Mucosa of gallbladder (tissue), 1 donor: ENCODE results near the gene SLC24A3. TPM values are rescaled to one million over a fixed set of nuclear protein-coding genes. Genes with fewer than 3 reads are reported as not detected.

ENCODE experiments used
- DNase-seq: peaks from one replicate; pipeline ENCODE4 v3.0.0-alpha.2; 2020; ENCODE audit warnings: low spot score
- total RNA-seq: library from RNA; stranded (reverse); gene quantifications from one replicate; pipeline ENCODE4 v1.2.1, GENCODE V29; 2021
- donor health status: DM: no; HTN: no; CAD: no.

SLC24A3 gene
- total RNA-seq, 1 donor from 2014 or later, result 19.9 TPM

DNA sequence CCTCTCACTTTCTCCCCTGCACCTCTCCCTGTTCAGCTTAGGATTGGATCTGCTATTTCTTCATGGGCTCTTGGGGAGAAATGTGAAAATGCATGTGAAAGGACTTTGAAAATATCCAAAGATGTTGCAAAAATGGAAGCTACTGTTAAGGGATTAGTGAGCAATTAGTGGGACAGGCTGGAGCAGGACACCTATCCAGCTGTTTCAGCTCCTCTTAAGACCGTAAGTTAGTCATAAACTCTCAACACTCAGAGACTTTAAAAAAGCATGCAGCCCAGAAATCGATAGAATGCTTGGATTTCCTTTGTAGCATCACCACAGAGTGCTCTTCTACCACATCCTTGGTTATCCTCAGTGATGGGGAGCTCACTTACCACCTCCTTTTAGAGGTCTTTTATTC is 88.7 kb downstream of the SLC24A3 start:
- DNase-seq, result no peak

DNA sequence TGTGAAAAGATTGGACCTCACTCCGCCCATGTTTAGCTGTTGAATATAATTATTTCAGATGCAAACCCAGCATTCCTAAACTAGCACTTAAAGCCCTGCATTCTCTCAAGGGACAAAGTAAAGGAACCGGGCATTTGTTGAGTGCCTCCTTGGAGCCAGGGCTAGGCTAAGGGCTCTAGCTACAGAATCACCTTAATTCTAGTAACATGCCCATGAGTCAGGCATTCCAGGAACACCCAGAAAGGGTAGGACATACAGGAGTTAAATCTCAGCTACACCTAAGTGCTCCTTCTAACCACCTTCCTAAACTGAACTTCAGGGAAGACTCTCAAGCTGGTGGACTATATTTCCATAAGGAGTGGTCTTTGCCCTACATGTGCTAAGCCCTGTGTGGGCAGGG is 89.4 kb downstream of the SLC24A3 start:
- DNase-seq, result no peak

- DNase-seq, result no peak
Measured at GRCh38 chr20:19302714-19303113, 90.3 kb downstream of the SLC24A3 start.

GRCh38 chr20:19304389-19304788 is 91.9 kb downstream of the SLC24A3 start:
- no peak for DNase-seq

GRCh38 chr20:19304886-19305415 is 92.5 kb downstream of the SLC24A3 start:
- no peak for DNase-seq

- DNase-seq, result no peak
Measured at GRCh38 chr20:19308146-19308545, 95.7 kb downstream of the SLC24A3 start.

DNA sequence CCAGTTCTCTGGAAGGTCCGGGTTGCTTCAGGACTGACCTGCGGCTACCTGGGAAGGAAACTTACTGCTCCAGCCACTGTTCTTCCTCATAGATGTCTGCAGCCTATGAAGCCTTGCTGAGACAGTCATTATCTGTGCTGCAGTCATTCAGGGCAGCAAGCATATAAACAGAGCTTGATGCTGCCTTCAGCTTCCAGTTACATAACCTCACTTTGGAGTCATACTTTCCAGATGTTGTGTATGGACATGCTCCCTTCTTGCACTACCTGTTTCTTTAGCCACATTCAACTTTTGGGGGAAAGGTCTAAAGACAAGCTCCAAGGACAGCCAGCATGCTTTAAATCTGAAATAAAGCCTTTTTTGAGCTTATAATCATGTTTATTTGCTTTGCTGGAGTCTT is 98.1 kb downstream of the SLC24A3 start:
- DNase-seq, result no peak

DNA sequence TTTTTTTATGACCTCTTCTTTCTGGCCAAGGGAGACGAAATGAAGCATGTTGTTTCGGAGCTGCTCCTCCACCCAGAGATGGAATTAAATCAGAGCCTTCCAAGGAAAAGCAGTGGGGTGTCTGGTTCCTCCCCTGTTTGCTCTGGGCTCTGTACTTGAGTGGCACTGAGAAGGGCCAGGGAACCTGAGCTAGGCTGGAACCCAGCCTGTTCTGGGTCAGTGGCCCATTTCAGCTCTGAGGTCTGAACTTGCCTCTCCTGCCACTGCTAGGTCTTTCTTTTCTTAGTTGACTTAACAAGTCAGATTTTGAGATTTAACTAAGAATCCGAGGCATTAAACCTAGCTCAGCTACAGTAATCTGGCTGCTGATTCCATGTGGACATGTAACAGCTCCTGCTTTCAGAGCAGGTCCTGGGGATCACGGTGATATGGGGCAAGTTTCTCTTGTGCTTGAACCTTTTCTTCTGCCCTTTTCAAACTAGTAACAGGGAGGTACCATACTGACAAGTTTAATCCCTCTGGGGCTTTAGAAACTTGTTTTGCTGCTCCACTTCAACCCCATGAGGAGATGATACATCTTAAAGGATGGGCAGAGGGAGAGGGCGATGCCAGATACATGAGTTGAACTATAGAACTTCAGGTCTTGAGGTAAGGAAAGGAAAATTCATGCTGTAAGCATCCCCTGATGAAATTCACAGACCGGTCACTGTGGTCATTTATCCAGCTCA is 101.1 kb downstream of the SLC24A3 start:
- no peak for DNase-seq

- DNase-seq, result no peak
Measured at GRCh38 chr20:19314621-19315020, 102.2 kb downstream of the SLC24A3 start.

DNA sequence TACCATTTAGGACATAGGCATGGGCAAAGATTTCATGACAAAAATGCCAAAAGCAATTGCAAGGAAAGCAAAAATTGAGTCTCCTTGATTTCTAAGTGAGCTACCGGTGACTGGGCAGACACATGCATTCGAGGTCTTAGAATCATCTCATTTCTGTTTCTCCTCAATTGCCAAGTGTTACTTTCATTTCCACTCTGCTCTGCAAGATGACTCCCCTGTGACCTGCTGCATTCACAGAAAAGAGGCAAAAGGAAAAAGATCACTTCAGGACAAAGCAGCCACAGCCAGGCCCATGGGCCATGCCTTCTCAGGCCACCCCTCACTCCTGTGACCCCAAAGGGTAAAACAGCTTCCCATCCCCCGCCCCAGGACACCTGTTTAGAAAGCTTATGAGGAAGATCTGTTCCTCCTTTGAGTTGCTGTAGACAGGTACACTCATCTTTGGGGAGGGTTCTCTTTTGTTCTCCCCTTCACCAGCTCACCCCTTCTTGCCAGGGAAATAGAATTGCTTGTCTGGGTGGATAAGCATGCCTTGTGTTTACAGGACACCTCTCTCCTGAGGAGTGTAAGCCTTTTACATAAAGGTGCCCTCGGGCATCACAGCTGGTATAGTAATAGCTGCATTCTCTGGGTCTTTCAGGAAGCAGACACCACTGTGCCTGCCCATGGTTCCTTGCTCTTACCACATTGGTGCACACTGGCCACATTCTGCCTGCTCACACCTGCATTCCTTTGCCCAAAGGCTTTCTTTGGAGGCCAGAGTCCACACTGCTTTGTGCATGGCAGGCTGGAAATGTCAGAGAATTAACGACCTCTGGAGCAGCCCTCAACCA is 105.0 kb downstream of the SLC24A3 start:
- DNase-seq, result no peak

GRCh38 chr20:19318610-19319009 is 106.2 kb downstream of the SLC24A3 start:
- DNase-seq, result no peak

GRCh38 chr20:19320005-19320404 is 107.6 kb downstream of the SLC24A3 start:
- DNase-seq, result no peak

DNA sequence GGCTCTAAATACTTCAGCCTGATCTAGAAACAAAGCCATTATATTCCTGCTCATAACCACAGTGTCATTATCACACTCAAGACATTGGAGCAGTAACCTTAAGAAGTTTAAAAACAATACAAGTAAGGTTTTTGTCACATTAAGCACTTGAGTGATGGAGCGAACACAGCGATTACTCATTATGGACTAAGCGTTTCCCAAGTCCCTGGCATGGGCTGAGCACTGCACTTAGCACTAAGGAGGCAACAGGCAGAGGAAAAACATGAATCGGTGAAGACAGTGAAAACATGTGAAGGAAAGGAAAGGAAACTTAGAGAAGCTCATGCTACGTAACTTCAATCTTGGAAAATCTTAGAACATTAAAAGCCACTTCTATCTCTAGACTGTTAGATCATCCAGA is 108.7 kb downstream of the SLC24A3 start:
- no peak for DNase-seq

GRCh38 chr20:19322061-19322985 is 109.9 kb downstream of the SLC24A3 start:
- DNase-seq, result no peak

DNA sequence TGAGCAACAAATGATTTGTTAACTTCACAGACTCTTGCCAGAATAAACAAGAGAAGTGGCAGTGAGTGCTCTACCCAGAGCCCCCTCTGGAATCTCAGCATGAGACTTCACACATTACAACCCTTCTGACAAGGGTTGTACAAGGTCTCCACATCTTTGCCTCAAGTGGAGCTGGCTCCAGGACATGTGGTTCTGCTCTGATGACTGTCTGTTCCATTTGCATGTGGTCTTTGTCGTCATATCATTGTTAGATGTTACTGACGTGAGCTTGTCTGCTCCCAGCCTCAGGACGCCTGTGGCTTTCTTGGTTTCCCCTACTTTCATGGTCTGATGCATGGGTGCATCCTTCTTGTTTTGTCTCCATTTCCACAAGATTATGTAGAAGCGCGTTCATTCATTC is 115.0 kb downstream of the SLC24A3 start:
- no peak for DNase-seq

DNA sequence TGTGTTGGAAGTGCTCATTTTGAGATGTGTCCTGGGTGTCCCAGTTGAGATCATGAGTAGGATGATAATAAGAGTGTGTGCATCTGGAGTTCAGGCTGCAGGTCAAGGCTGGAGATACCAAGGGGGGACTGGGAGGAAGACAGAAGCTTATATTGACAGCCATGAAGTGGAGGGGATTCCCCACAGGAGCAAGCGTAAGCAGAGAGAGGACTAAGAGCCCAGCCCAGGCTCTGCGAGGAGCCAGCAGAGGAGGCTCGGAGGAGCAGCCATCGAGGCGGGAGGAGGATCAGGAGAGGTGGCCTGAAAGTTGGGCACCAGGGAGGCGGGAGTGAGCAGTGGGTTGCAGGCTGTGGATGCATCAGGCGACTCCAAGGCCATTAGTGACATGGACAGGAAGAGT is 116.2 kb downstream of the SLC24A3 start:
- DNase-seq, result no peak

DNA sequence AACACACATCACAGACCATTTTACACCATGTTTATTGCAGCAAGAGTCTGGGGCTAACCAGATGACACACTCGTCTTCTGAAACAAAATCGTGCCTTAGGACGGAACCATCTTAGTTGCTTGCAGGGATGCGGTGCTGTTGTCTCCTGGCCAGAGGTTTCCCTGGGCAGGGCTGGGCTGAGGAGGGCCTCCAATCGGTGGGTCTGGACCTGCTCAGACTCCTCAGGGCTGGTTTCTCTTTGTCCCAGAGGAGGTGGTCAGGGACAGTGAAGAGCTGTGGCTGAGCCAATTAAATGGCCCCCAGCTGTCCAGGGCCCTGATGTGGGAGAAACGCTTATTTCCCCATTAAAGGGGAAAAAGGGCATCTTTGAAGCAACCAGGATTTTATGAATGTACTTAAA is 117.6 kb downstream of the SLC24A3 start:
- no peak for DNase-seq

GRCh38 chr20:19330731-19331130 is 118.3 kb downstream of the SLC24A3 start:
- no peak for DNase-seq

- DNase-seq, result no peak
Measured at GRCh38 chr20:19333563-19333962, 121.1 kb downstream of the SLC24A3 start.

- no peak for DNase-seq
Measured at GRCh38 chr20:19335341-19335740, 122.9 kb downstream of the SLC24A3 start.

GRCh38 chr20:19335916-19336315 is 123.5 kb downstream of the SLC24A3 start:
- DNase-seq, result no peak

- no peak for DNase-seq
Measured at GRCh38 chr20:19336631-19337030, 124.2 kb downstream of the SLC24A3 start.
